ENCODE data around the gene CCND1. TPM values are rescaled to one million over a fixed set of nuclear protein-coding genes. Genes with fewer than 3 reads are reported as not detected.

Gene CCND1
- total RNA-seq, 1 donor from 2014 or later = 85.0 TPM

DNA sequence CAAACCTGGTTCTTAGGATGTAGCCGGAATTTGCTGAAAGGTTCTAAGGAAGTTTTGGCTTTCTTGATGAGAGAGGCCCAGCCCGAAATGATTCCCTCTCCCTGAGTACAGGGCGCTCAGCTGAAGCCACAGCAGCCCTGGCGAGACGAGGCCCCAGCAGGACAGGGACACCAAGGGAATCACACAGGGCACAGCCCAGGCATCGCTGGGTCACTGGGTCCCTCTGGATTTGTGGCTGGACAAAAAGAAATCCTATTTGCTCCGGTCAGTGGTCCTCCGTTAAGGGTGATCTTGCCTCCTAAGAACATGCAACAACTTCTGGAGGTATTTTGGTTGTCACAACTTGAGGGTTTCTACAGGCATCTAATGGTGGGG lies 56.5 kb downstream of the CCND1 start:
- Histone ChIP-seq H4K20me1 (ENCODE audit: low read depth) (peaks cover 13% of the 10 kb centered on the region), H2AFZ (replicated peaks) (no peak overlapping the region), H3K36me3 (no peaks in the 10 kb centered on the region), H3F3A (ENCODE audit: low read depth) (peaks cover 25% of the 10 kb centered on the region), H3K79me2 (ENCODE audit: low read depth) (no peaks in the 10 kb centered on the region), H3K9me3 (ENCODE audit: low read depth) (no peaks in the 10 kb centered on the region), H3K27me3 (peaks cover 20% of the 10 kb centered on the region), H3K9ac (no peak overlapping the region), H3K27ac (no peak overlapping the region), H3K4me3 (no peak overlapping the region), H3K4me1 (peaks cover 25% of the 10 kb centered on the region), H3K4me2 (no peak overlapping the region)
- TF ChIP-seq EZH2 (IDR thresholded peaks at IDR 0.05) (no peak), EZH2phosphoT487 (IDR thresholded peaks at IDR 0.05) (no peak)
- TF ChIP-seq, protein P1, sequence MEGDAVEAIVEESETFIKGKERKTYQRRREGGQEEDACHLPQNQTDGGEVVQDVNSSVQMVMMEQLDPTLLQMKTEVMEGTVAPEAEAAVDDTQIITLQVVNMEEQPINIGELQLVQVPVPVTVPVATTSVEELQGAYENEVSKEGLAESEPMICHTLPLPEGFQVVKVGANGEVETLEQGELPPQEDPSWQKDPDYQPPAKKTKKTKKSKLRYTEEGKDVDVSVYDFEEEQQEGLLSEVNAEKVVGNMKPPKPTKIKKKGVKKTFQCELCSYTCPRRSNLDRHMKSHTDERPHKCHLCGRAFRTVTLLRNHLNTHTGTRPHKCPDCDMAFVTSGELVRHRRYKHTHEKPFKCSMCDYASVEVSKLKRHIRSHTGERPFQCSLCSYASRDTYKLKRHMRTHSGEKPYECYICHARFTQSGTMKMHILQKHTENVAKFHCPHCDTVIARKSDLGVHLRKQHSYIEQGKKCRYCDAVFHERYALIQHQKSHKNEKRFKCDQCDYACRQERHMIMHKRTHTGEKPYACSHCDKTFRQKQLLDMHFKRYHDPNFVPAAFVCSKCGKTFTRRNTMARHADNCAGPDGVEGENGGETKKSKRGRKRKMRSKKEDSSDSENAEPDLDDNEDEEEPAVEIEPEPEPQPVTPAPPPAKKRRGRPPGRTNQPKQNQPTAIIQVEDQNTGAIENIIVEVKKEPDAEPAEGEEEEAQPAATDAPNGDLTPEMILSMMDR (IDR thresholded peaks at IDR 0.05) = no peak
- Mint-ChIP-seq H3K27ac (no peak overlapping the region), H3K4me3 (no peak overlapping the region), H3K9me3 (peaks cover 2% of the 10 kb centered on the region), H3K36me3 (no peaks in the 10 kb centered on the region), H3K27me3 (ENCODE audit: insufficient read depth, low read depth) (peaks cover 26% of the 10 kb centered on the region), H3K4me1 (peaks cover 29% of the 10 kb centered on the region)
- no peak for DNase-seq (ENCODE audit: low spot score)

GRCh38 chr11:69697861-69698260 lies 56.9 kb downstream of the CCND1 start:
- Histone ChIP-seq H2AFZ (replicated peaks) (no peak overlapping the region), H3K4me3 (no peak overlapping the region), H3K9ac (no peak overlapping the region), H3K9me3 (ENCODE audit: low read depth) (no peaks in the 10 kb centered on the region), H3K4me2 (no peak overlapping the region), H3K4me1 (peaks cover 29% of the 10 kb centered on the region), H3K36me3 (no peaks in the 10 kb centered on the region), H3K27me3 (peaks cover 24% of the 10 kb centered on the region), H3K27ac (no peak overlapping the region), H3F3A (ENCODE audit: low read depth) (peaks cover 29% of the 10 kb centered on the region), H4K20me1 (ENCODE audit: low read depth) (peaks cover 16% of the 10 kb centered on the region), H3K79me2 (ENCODE audit: low read depth) (no peaks in the 10 kb centered on the region)
- Mint-ChIP-seq H3K4me3 (no peak overlapping the region), H3K9me3 (no peaks in the 10 kb centered on the region), H3K27me3 (ENCODE audit: insufficient read depth, low read depth) (peaks cover 30% of the 10 kb centered on the region), H3K27ac (no peak overlapping the region), H3K4me1 (peaks cover 33% of the 10 kb centered on the region), H3K36me3 (no peaks in the 10 kb centered on the region)
- TF ChIP-seq, protein P1 (IDR thresholded peaks at IDR 0.05) = no peak
- TF ChIP-seq EZH2phosphoT487 (IDR thresholded peaks at IDR 0.05) (no peak), EZH2 (IDR thresholded peaks at IDR 0.05) (no peak)
- no peak for DNase-seq (ENCODE audit: low spot score)

- H3K4me3 ChIP-seq = no peak overlapping the region
- H3K27ac ChIP-seq = no peak overlapping the region
- no peak overlapping the region for H3K4me3 Mint-ChIP-seq
- peaks cover 36% of the 10 kb centered on the region for H3K4me1 Mint-ChIP-seq
- peaks cover 21% of the 10 kb centered on the region for H4K20me1 ChIP-seq (ENCODE audit: low read depth)
- no peak overlapping the region for H2AFZ ChIP-seq (replicated peaks)
- no peak overlapping the region for H3K9ac ChIP-seq
- peaks cover 29% of the 10 kb centered on the region for H3K27me3 ChIP-seq
- TF ChIP-seq, protein P1 (IDR thresholded peaks at IDR 0.05) = no peak
- no peak for TF ChIP-seq EZH2 (IDR thresholded peaks at IDR 0.05)
- no peak for TF ChIP-seq EZH2phosphoT487 (IDR thresholded peaks at IDR 0.05)
- peaks cover 34% of the 10 kb centered on the region for H3F3A ChIP-seq (ENCODE audit: low read depth)
- H3K36me3 Mint-ChIP-seq = no peaks in the 10 kb centered on the region
- H3K36me3 ChIP-seq = no peaks in the 10 kb centered on the region
- peaks cover 33% of the 10 kb centered on the region for H3K27me3 Mint-ChIP-seq (ENCODE audit: insufficient read depth, low read depth)
- no peak for DNase-seq (ENCODE audit: low spot score)
- H3K4me2 ChIP-seq = no peak overlapping the region
- H3K9me3 Mint-ChIP-seq = no peaks in the 10 kb centered on the region
- no peaks in the 10 kb centered on the region for H3K9me3 ChIP-seq (ENCODE audit: low read depth)
- H3K27ac Mint-ChIP-seq = peak overlapping the region; percentile 21
- H3K79me2 ChIP-seq (ENCODE audit: low read depth) = no peaks in the 10 kb centered on the region
- H3K4me1 ChIP-seq = peaks cover 29% of the 10 kb centered on the region
Observed at GRCh38 chr11:69698362-69698761, 57.4 kb downstream of the CCND1 start.

All from neural progenitor cell (in vitro differentiated cells).